SK-N-SH (cell line): Measurements from ENCODE around the gene EFHC1. TPM values are rescaled to one million over a fixed set of nuclear protein-coding genes. Genes with fewer than 3 reads are reported as not detected.

Source experiments
- CTCF ChIA-PET: fragments of 300-600, 350-600 bp; formaldehyde crosslinking; extraction: SDS; loops from one replicate; lab custom pipeline; 2021; lab: Yijun Ruan, JAX
- POLR2A ChIA-PET: fragments of 350-600 bp; sonication (Branson Sonifier 250); formaldehyde crosslinking; extraction: SDS; loops from one replicate; lab custom pipeline; 2020; ENCODE audit warnings: antibody characterized with exemption, inconsistent platforms; lab: Yijun Ruan, JAX
- DNase-seq: peaks from one replicate; pipeline ENCODE4 v3.0.0; 2012
- H2AFZ ChIP-seq: fragments of 200-600 bp; sonication (generic); 2 replicates; pipeline ENCODE4 v1.8.1; 2016; ENCODE audit warnings: antibody characterized with exemption, mild to moderate bottlenecking, low read depth
- H3F3A ChIP-seq: fragments of 200-600 bp; sonication (generic); replicated peaks from 2 replicates; pipeline ENCODE3; 2016; ENCODE audit warnings: antibody characterized with exemption, mild to moderate bottlenecking; ENCODE audit not compliant: insufficient read depth
- H3K27ac ChIP-seq, 2 experiments: fragments of 200-500 bp in 1 of 2; fragments of 200-600 bp in 1 of 2; sonication (Bioruptor generic) in 1 of 2; sonication (generic), shearing (Covaris generic) in 1 of 2; 2 replicates each; pipeline versions ENCODE4 v1.5.1 to v1.6.1; 2014 to 2016; ENCODE audit warnings: low read depth in 2 of 2, inconsistent platforms in 1 of 2, low read length in 1 of 2, mild to moderate bottlenecking in 1 of 2, mixed read lengths in 1 of 2
- H3K27me3 ChIP-seq: fragments of 200-600 bp; sonication (generic), shearing (Covaris generic); 2 replicates; pipeline ENCODE4 v1.6.1; 2016; ENCODE audit warnings: mixed run types; ENCODE audit not compliant: insufficient read depth
- H3K36me3 ChIP-seq, 2 experiments: fragments of 200-500 bp in 1 of 2; fragments of 200-600 bp in 1 of 2; sonication (Bioruptor generic) in 1 of 2; sonication (generic) in 1 of 2; replicated peaks in 1 of 2; 2 replicates each; pipeline versions ENCODE3 to v1.5.1; 2014 to 2016; ENCODE audit warnings: low read length in 1 of 2, mild to moderate bottlenecking in 1 of 2; ENCODE audit not compliant: insufficient read depth in 2 of 2, control insufficient read depth in 1 of 2
- H3K4me1 ChIP-seq, 2 experiments: fragments of 200-500 bp in 1 of 2; fragments of 200-600 bp in 1 of 2; sonication (Bioruptor generic) in 1 of 2; sonication (generic), shearing (Covaris generic) in 1 of 2; 2 replicates each; pipeline versions ENCODE4 v1.5.1 to v1.6.1; 2014 to 2016; ENCODE audit warnings: low read depth in 1 of 2, low read length in 1 of 2, mixed run types in 1 of 2; ENCODE audit not compliant: insufficient read depth in 2 of 2, control insufficient read depth in 1 of 2
- H3K4me2 ChIP-seq: fragments of 200-600 bp; sonication (generic), shearing (Covaris generic); 2 replicates; pipeline ENCODE4 v1.6.1; 2017; ENCODE audit warnings: mixed run types
- H3K4me3 ChIP-seq, 2 experiments: fragments of 200-500 bp in 1 of 2; fragments of 200-600 bp in 1 of 2; sonication (Bioruptor generic) in 1 of 2; sonication (generic), shearing (Covaris generic) in 1 of 2; 2 replicates each; pipeline versions ENCODE4 v1.5.1 to v1.8.1; 2014 to 2016; ENCODE audit warnings: low read depth in 2 of 2, inconsistent platforms in 1 of 2, low read length in 1 of 2, mild to moderate bottlenecking in 1 of 2, mixed read lengths in 1 of 2, moderate library complexity in 1 of 2
- H3K79me2 ChIP-seq: fragments of 200-600 bp; sonication (generic); 2 replicates; pipeline ENCODE4 v1.8.1; 2017; ENCODE audit warnings: mild to moderate bottlenecking; ENCODE audit not compliant: insufficient read depth
- H3K9ac ChIP-seq: fragments of 200-600 bp; sonication (generic); 2 replicates; pipeline ENCODE4 v1.6.1; 2017; ENCODE audit warnings: mixed run types
- H3K9me2 ChIP-seq: fragments of 200-600 bp; sonication (generic); 2 replicates; pipeline ENCODE4 v1.6.1; 2017; ENCODE audit warnings: mixed run types
- H3K9me3 ChIP-seq: fragments of 200-600 bp; sonication (generic); 2 replicates; pipeline ENCODE4 v1.6.1; 2017; ENCODE audit warnings: mixed run types, mild to moderate bottlenecking, moderate library complexity
- H4K20me1 ChIP-seq: fragments of 200-600 bp; sonication (generic); 2 replicates; pipeline ENCODE4 v1.6.1; 2017; ENCODE audit warnings: mild to moderate bottlenecking, mixed run types; ENCODE audit not compliant: insufficient read depth
- CTCF ChIP-seq: fragments of 200-600 bp; sonication (generic); IDR thresholded peaks from 2 replicates; pipeline ENCODE4 v1.6.1; 2017; ENCODE audit warnings: antibody characterized with exemption, mild to moderate bottlenecking, moderate library complexity
- EZH2phosphoT487 ChIP-seq: fragments of 200-600 bp; sonication (generic); IDR thresholded peaks from 2 replicates; pipeline ENCODE4 v1.6.1; 2017; ENCODE audit warnings: low read depth, mixed run types, mild to moderate bottlenecking, antibody characterized with exemption, moderate library complexity, borderline replicate concordance
- FOXM1 ChIP-seq: IDR thresholded peaks from 2 replicates; pipeline ENCODE4 v1.4.0; 2012; ENCODE audit warnings: low read depth, mild to moderate bottlenecking
- NRF1 ChIP-seq: IDR thresholded peaks from 2 replicates; pipeline ENCODE4 v1.6.1; 2012; ENCODE audit warnings: low read depth, mild to moderate bottlenecking, low read length
- USF2 ChIP-seq: fragments of 150-350 bp; IDR thresholded peaks from 2 replicates; pipeline ENCODE4 v1.6.1; 2017; ENCODE audit warnings: antibody characterized with exemption, low read length, low read depth, borderline replicate concordance
- WGBS: methylation state at CpG from one replicate; pipeline ENCODE4 v1.1.6; 2017; ENCODE audit warnings: low lambda C conversion rate; 5-methylcytosine and 5-hydroxymethylcytosine counted together
- polyA plus RNA-seq, 3 experiments: library from polyadenylated mRNA; depleted of rRNA; stranded (reverse); fragments of >200 nt; gene quantifications; 2 replicates each; pipeline ENCODE4 v1.2.3, GENCODE V29; 2012

The EFHC1 gene
- polyA plus RNA-seq, 1 of the 3 experiments (the other 2 are of a cell fraction): 39.4 TPM

- CTCF ChIA-PET: interaction anchor here (1.6 to 2.6 kb wide), 3 partner anchors 9 to 87 kb away, joined by 4 to 8 read pairs (median 4); no protein-coding TSS in a partner anchor
- POLR2A ChIA-PET: no interaction called here
- H3K4me3 ChIP-seq: no peak overlapping the region
Measured at GRCh38 chr6:52373151-52373690, 46.9 kb upstream of the EFHC1 start.

GRCh38 chr6:52374247-52374646 is 45.9 kb upstream of the EFHC1 start:
- H2AFZ ChIP-seq: no peak overlapping the region
- no peaks in the 10 kb centered on the region for H3K27me3 ChIP-seq
- H3K9me2 ChIP-seq: no peaks in the 10 kb centered on the region
- no peak overlapping the region for H3K27ac ChIP-seq
- 83% methylated on average over 4 of the region's 4 CpGs for WGBS
- H3K4me2 ChIP-seq: no peak overlapping the region
- CTCF ChIA-PET: interaction anchor here (1.0 to 2.6 kb wide), 2 partner anchors 10 to 85 kb away, joined by 3 to 8 read pairs; no protein-coding TSS in a partner anchor
- no peaks in the 10 kb centered on the region for H3K36me3 ChIP-seq
- no peak for DNase-seq
- H3K79me2 ChIP-seq: no peaks in the 10 kb centered on the region
- H3K9me3 ChIP-seq: no peaks in the 10 kb centered on the region
- no peak for TF ChIP-seq EZH2phosphoT487
- TF ChIP-seq, all 33 proteins: peak for 0
- Histone ChIP-seq H3F3A (no peaks in the 10 kb centered on the region), H3K4me3 (no peak overlapping the region), H4K20me1 (no peaks in the 10 kb centered on the region), H3K4me1 (no peaks in the 10 kb centered on the region; a peak in 1 of 4 replicates), H3K9ac (no peak overlapping the region)
- POLR2A ChIA-PET: no interaction called here

More at GRCh38 chr6:52373151-52373690, 46.9 kb upstream of the EFHC1 start:
- 94% methylated on average over 5 of the region's 5 CpGs for WGBS
- H3K36me3 ChIP-seq: no peaks in the 10 kb centered on the region
- H3K9ac ChIP-seq: no peak overlapping the region
- no peaks in the 10 kb centered on the region for H4K20me1 ChIP-seq
- H3K4me1 ChIP-seq: no peaks in the 10 kb centered on the region; a peak in 1 of 4 replicates
- no peaks in the 10 kb centered on the region for H3K79me2 ChIP-seq
- H3K27me3 ChIP-seq: no peaks in the 10 kb centered on the region
- no peak overlapping the region for H3K27ac ChIP-seq
- H2AFZ ChIP-seq: no peak overlapping the region
- H3K9me3 ChIP-seq: no peaks in the 10 kb centered on the region
- no peaks in the 10 kb centered on the region for H3F3A ChIP-seq
- DNase-seq: no peak
- no peak overlapping the region for H3K4me2 ChIP-seq
- H3K9me2 ChIP-seq: no peaks in the 10 kb centered on the region
- no peak for TF ChIP-seq NRF1
- no peak for TF ChIP-seq FOXM1
- no peak for TF ChIP-seq USF2
- no peak for TF ChIP-seq CTCF
